SK-N-SH treated with all-trans-retinoic acid at 6 μM for 48 hours (cell line): Measurements from ENCODE around the gene MIPEP.

Experiments used
- ZC3H10 ChIP-seq: fragments of 250-450 bp; sonication (Bioruptor Pico); IDR thresholded peaks from 2 replicates; pipeline ENCODE4 v1.5.1; 2021; ENCODE audit warnings: mild to moderate bottlenecking, moderate library complexity
- TF ChIP-seq, protein P1 (sequence below): fragments of 250-450 bp; sonication (Bioruptor Pico); IDR thresholded peaks from 2 replicates; pipeline ENCODE4 v1.5.1; 2020; ENCODE audit warnings: low read depth, mild to moderate bottlenecking, moderate library complexity

DNA sequence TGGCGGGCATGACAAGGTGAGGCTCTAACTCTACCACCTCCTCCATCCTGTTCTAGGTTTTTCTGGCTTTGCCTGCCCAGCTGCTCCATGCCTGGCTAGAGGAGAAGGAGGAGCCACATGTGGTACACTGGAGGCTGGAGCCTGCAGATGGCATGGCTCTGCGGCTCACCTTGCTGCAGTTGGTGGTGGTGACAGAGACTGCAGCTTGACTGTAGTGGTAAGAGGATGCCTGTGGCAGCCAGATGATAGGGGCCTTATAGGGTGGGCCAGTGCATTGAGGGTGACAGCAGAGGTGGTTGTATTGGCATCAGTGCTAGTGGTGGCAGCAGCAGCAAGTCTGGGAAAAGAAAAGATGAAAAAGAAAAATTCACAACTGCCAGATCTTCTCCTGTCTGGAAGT lies 172.8 kb downstream of the MIPEP start:
- no peak for TF ChIP-seq ZC3H10
- TF ChIP-seq, protein P1, sequence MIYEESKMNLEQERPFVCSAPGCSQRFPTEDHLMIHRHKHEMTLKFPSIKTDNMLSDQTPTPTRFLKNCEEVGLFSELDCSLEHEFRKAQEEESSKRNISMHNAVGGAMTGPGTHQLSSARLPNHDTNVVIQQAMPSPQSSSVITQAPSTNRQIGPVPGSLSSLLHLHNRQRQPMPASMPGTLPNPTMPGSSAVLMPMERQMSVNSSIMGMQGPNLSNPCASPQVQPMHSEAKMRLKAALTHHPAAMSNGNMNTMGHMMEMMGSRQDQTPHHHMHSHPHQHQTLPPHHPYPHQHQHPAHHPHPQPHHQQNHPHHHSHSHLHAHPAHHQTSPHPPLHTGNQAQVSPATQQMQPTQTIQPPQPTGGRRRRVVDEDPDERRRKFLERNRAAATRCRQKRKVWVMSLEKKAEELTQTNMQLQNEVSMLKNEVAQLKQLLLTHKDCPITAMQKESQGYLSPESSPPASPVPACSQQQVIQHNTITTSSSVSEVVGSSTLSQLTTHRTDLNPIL (CRISPR knock-in tag): no peak
